HK-2 (cell line): ENCODE measurements around the gene KPNA3.
"Not testable (repeated sequence)": the region's sequence is repeated elsewhere in the genome, so short reads cannot be mapped to it uniquely, and the experiment has no call there.

Source experiments
- DNase-seq: peaks from one replicate; pipeline ENCODE4 v3.0.0-alpha.2; 2018; ENCODE audit not compliant: unreplicated experiment

The KPNA3 gene

GRCh38 chr13:49807681-49808080 lies 15.2 kb upstream of the KPNA3 start:
- no peak for DNase-seq

- no peak for DNase-seq
Observed at GRCh38 chr13:49806126-49806536, 13.6 kb upstream of the KPNA3 start.

- DNase-seq, result not testable (repeated sequence)
Observed at GRCh38 chr13:49803047-49803446, 10.6 kb upstream of the KPNA3 start.

- no peak for DNase-seq
Observed at GRCh38 chr13:49802426-49802825, 9.9 kb upstream of the KPNA3 start.

GRCh38 chr13:49791711-49792549 lies 552 bp downstream of the KPNA3 start:
- DNase-seq, result peak; percentile 38

GRCh38 chr13:49791315-49791710 lies 1.2 kb downstream of the KPNA3 start:
- DNase-seq, result no peak

- no peak for DNase-seq
Observed at GRCh38 chr13:49789968-49790367, 2.5 kb downstream of the KPNA3 start.

GRCh38 chr13:49786401-49787008 lies 6.0 kb downstream of the KPNA3 start:
- DNase-seq, result no peak

- DNase-seq, result no peak
Observed at GRCh38 chr13:49784886-49785570, 7.5 kb downstream of the KPNA3 start.

GRCh38 chr13:49783865-49784264 lies 8.6 kb downstream of the KPNA3 start:
- no peak for DNase-seq

GRCh38 chr13:49782784-49783183 lies 9.7 kb downstream of the KPNA3 start:
- no peak for DNase-seq

- DNase-seq, result no peak
Observed at GRCh38 chr13:49781806-49782205, 10.7 kb downstream of the KPNA3 start.

- no peak for DNase-seq
Observed at GRCh38 chr13:49779721-49780120, 12.8 kb downstream of the KPNA3 start.

- DNase-seq, result no peak
Observed at GRCh38 chr13:49777746-49778614, 14.5 kb downstream of the KPNA3 start.

GRCh38 chr13:49776871-49777270 lies 15.6 kb downstream of the KPNA3 start:
- no peak for DNase-seq

- no peak for DNase-seq
Observed at GRCh38 chr13:49774376-49775005, 18.0 kb downstream of the KPNA3 start.

GRCh38 chr13:49772828-49773227 lies 19.7 kb downstream of the KPNA3 start:
- DNase-seq, result no peak

GRCh38 chr13:49761811-49762210 lies 30.7 kb downstream of the KPNA3 start:
- not testable (repeated sequence) for DNase-seq

GRCh38 chr13:49760558-49760957 lies 31.9 kb downstream of the KPNA3 start:
- no peak for DNase-seq

- no peak for DNase-seq
Observed at GRCh38 chr13:49759503-49759902, 33.0 kb downstream of the KPNA3 start.

GRCh38 chr13:49756263-49756662 lies 36.2 kb downstream of the KPNA3 start:
- DNase-seq, result no peak
